Jurkat, Clone E6-1 (cell line): Measurements from ENCODE around the gene TCF12.
A peak's percentile ranks its signal among the peaks of the same experiment; 100 is the strongest.

Source experiments
- DNase-seq: peaks from one replicate; pipeline ENCODE4 v3.0.0-alpha.2; 2011; ENCODE audit warnings: low read depth, low spot score
- H3K4me3 ChIP-seq: 2 replicates; pipeline ENCODE4 v1.5.1; 2011; ENCODE audit warnings: mild to moderate bottlenecking, low read length, control low read depth, moderate library complexity

TCF12 gene

GRCh38 chr15:56913241-56913640 lies 5.2 kb upstream of the TCF12 start:
- no peak overlapping the region for H3K4me3 ChIP-seq
- DNase-seq, result no peak

GRCh38 chr15:56913670-56914069 lies 4.8 kb upstream of the TCF12 start:
- no peak overlapping the region for H3K4me3 ChIP-seq
- DNase-seq, result no peak

GRCh38 chr15:56915888-56916287 lies 2.6 kb upstream of the TCF12 start:
- H3K4me3 ChIP-seq, result no peak overlapping the region
- DNase-seq, result no peak

GRCh38 chr15:56916825-56917477 lies 1.5 kb upstream of the TCF12 start:
- no peak overlapping the region for H3K4me3 ChIP-seq
- DNase-seq, result no peak

DNA sequence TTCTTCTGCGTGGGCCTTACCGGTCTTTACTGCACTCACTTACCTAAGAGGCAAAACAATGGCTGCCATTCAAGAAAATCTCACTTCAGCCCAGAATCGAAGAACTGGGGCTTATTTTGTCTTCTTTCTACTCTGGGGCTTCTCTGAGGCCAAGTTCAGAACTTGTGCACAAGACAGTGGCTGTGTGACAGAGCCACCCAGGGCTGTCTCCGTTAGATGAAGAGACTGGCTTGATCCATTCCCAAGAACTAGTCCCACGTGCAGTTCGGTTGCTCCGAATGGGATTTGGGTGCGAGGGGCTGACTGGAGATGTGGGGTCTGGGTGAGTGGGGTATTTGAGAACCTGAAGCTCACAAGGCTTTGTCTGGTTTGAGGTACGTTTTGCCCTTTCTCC lies 795 bp upstream of the TCF12 start:
- H3K4me3 ChIP-seq, result peak overlapping the region; percentile 96
- DNase-seq, result no peak

GRCh38 chr15:56919031-56919608 lies 676 bp downstream of the TCF12 start:
- H3K4me3 ChIP-seq, result peak overlapping the region; percentile 96
- no peak for DNase-seq

DNA sequence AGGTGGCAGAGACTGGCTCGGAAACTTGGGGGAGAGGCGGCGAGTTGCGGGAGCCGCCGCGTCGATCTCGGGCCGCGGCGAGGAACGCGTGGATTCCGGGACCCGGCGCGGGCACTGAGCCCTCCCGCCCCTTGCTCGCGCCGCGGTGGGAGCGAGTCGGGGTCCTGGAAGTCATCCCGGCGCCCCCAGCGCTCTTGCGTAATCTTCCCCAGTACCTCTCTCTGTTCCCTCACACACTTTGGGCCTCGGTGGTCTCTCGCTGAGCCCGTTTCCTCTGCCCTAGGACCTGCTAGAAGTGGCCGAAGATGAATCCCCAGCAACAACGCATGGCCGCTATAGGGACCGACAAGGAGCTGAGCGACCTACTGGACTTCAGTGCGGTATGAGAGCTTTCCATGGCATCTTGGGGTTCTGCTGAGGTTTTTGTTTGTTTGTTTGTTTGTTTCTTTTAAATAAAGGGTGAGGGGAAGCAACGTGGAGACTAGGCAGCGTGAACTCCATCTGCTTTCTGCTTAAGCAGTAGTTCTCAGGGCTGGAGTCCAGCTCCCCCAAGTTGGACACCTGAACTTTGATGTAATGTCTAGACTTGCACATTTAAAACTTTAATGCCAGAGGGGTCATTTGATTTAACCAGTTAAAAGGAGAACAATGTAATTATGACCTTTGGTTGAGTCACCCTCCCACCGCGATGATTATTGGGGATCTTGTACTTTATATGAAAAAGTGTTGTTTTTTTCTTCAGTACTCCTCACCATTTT lies 1.3 kb downstream of the TCF12 start:
- peak overlapping the region; percentile 96 for H3K4me3 ChIP-seq
- DNase-seq, result no peak

DNA sequence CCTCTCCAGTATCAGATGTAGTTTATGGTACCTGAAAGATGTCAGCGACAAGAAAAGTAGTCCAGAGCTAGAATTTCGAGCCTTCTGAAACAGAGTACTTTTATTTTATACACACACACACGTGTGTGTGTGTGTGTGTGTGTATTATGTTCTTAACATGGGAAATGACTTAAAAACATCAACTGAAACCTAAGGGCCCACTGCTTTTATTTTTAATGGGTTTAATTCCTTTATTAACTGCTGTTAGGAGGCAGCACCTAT lies 1.9 kb downstream of the TCF12 start:
- DNase-seq, result peak; percentile 65
- H3K4me3 ChIP-seq, result peak overlapping the region; percentile 96

- DNase-seq, result no peak
Observed at GRCh38 chr15:56923174-56923591, 4.7 kb downstream of the TCF12 start.

GRCh38 chr15:56927816-56928215 lies 9.4 kb downstream of the TCF12 start:
- H3K4me3 ChIP-seq, result no peak overlapping the region
- no peak for DNase-seq

More at GRCh38 chr15:56923174-56923591, 4.7 kb downstream of the TCF12 start:
- peak overlapping the region; percentile 19 for H3K4me3 ChIP-seq

GRCh38 chr15:56929399-56929798 lies 11.0 kb downstream of the TCF12 start:
- no peak for DNase-seq
- no peak overlapping the region for H3K4me3 ChIP-seq

GRCh38 chr15:56929933-56930332 lies 11.5 kb downstream of the TCF12 start:
- peak overlapping the region; percentile 7 for H3K4me3 ChIP-seq
- DNase-seq, result no peak

DNA sequence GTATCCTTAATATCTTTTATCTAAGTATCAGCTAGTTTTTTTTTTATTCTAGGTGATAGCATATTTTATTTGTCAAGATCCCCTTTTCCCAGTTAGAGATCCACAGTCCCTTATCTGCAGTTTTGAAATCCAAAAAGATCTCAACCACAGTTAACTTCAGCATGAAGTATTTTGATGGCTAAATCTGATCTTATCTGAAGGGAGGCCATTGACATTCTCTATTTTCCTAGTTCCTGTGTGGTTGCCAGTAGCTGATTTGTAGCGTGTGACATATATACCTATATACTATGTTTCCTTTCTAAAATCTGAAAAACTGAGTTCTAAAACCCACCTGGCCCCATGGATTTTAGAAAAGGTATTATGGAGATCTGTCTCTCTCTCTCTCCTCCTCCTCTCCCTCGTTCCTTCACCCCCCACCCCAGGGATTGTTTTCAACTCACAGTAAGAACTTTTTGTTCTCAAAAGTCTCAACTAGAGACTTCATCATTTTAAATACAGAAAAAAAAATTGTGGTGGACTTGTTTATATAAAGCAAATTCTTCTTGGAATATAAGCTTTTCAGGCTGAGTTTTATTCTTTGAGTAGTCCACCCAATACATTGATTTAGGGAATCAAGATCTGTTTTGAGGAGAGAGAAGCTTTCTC lies 12.3 kb downstream of the TCF12 start:
- H3K4me3 ChIP-seq, result peak overlapping the region; percentile 46; the same call in 1 of the 2 replicates

GRCh38 chr15:56931639-56932508 lies 13.4 kb downstream of the TCF12 start:
- H3K4me3 ChIP-seq, result peak overlapping the region; percentile 46
- peak; percentile 96 for DNase-seq

More for the DNA sequence above, 12.3 kb downstream of the TCF12 start:
- DNase-seq, result peak; percentile 63

DNA sequence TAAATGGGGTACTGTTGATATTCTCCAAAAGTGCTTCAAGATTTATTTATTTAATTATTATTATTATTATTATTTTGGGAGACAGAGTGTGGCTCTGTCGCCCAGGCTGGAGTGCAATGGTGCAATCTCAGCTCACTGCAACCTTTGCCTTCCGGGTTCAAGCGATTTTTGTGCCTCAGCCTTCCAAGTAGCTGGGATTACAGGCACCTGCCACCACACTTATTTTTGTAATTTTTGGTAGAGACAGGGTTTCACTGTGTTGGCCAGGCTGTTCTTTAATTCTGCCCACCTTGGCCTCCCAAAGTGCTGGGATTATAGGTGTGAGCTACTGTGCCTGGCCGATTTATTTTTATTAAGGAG lies 14.0 kb downstream of the TCF12 start:
- H3K4me3 ChIP-seq, result peak overlapping the region; percentile 46
- peak; percentile 63 for DNase-seq

GRCh38 chr15:56933410-56933809 lies 15.0 kb downstream of the TCF12 start:
- H3K4me3 ChIP-seq, result no peak overlapping the region
- no peak for DNase-seq

- DNase-seq, result no peak
- H3K4me3 ChIP-seq, result no peak overlapping the region
Observed at GRCh38 chr15:56933811-56934210, 15.4 kb downstream of the TCF12 start.

- no peak for DNase-seq
- no peak overlapping the region for H3K4me3 ChIP-seq
Observed at GRCh38 chr15:56934269-56934668, 15.8 kb downstream of the TCF12 start.

- DNase-seq, result no peak
- H3K4me3 ChIP-seq, result no peak overlapping the region
Observed at GRCh38 chr15:56936929-56937328, 18.5 kb downstream of the TCF12 start.
